T1000 (cell line): ENCODE data around the gene PCSK1.
"Not testable (repeated sequence)": the region's sequence is repeated elsewhere in the genome, so short reads cannot be mapped to it uniquely, and the experiment has no call there.

Experiments used
- DNase-seq: peaks from one replicate; lab custom pipeline; 2025; ENCODE audit warnings: mixed read lengths; lab: John Stamatoyannopoulos, UW

PCSK1 gene

GRCh38 chr5:96426831-96427230, 6.2 kb downstream of the PCSK1 start:
- DNase-seq = no peak

GRCh38 chr5:96425443-96425842, 7.6 kb downstream of the PCSK1 start:
- no peak for DNase-seq

- no peak for DNase-seq
Observed at GRCh38 chr5:96415897-96416296, 17.2 kb downstream of the PCSK1 start.

- no peak for DNase-seq
Observed at GRCh38 chr5:96412868-96413449, 20.1 kb downstream of the PCSK1 start.

GRCh38 chr5:96410013-96410412, 23.0 kb downstream of the PCSK1 start:
- no peak for DNase-seq

GRCh38 chr5:96408841-96409538, 24.1 kb downstream of the PCSK1 start:
- no peak for DNase-seq

- no peak for DNase-seq
Observed at GRCh38 chr5:96408210-96408777, 24.8 kb downstream of the PCSK1 start.

- DNase-seq = no peak
Observed at GRCh38 chr5:96407436-96407835, 25.6 kb downstream of the PCSK1 start.

- DNase-seq = no peak
Observed at GRCh38 chr5:96404191-96404867, 28.7 kb downstream of the PCSK1 start.

- no peak for DNase-seq
Observed at GRCh38 chr5:96402500-96402899, 30.5 kb downstream of the PCSK1 start.

GRCh38 chr5:96396878-96397277, 36.2 kb downstream of the PCSK1 start:
- DNase-seq = no peak

- not testable (repeated sequence) for DNase-seq
Observed at GRCh38 chr5:96395295-96395694, 37.8 kb downstream of the PCSK1 start.

GRCh38 chr5:96391921-96392320, 41.1 kb downstream of the PCSK1 start:
- no peak for DNase-seq

- DNase-seq = no peak
Observed at GRCh38 chr5:96388176-96388575, 44.9 kb downstream of the PCSK1 start.

- DNase-seq = no peak
Observed at GRCh38 chr5:96387616-96388015, 45.4 kb downstream of the PCSK1 start.

GRCh38 chr5:96385538-96385937, 47.5 kb downstream of the PCSK1 start:
- DNase-seq = no peak

GRCh38 chr5:96384353-96384752, 48.7 kb downstream of the PCSK1 start:
- DNase-seq = peak; percentile 58

- DNase-seq = no peak
Observed at GRCh38 chr5:96381526-96381925, 51.5 kb downstream of the PCSK1 start.

GRCh38 chr5:96379896-96380295, 53.2 kb downstream of the PCSK1 start:
- DNase-seq = no peak

- no peak for DNase-seq
Observed at GRCh38 chr5:96377597-96377996, 55.5 kb downstream of the PCSK1 start.

- no peak for DNase-seq
Observed at GRCh38 chr5:96377167-96377566, 55.9 kb downstream of the PCSK1 start.

- DNase-seq = no peak
Observed at GRCh38 chr5:96374653-96375052, 58.4 kb downstream of the PCSK1 start.

- DNase-seq = no peak
Observed at GRCh38 chr5:96373381-96373733, 59.7 kb downstream of the PCSK1 start.
